Vagina (tissue), 2 donors: ENCODE measurements around the gene FAM25A.

Experiments
- CTCF ChIP-seq, 3 experiments: fragments of 450-650 bp in 2 of 3; fragments of 200-600 bp in 1 of 3; sonication (generic) in 1 of 3; IDR thresholded peaks; one replicate each; pipeline ENCODE4 v1.5.1; 2017 to 2019; ENCODE audit warnings: antibody characterized with exemption in 3 of 3, mild to moderate bottlenecking in 2 of 3, moderate library complexity in 2 of 3
- POLR2A ChIP-seq, 2 donors: fragments of 450-650 bp; IDR thresholded peaks; one replicate each; pipeline ENCODE4 v1.6.1; 2017; ENCODE audit warnings: antibody characterized with exemption in 2 of 2, mild to moderate bottlenecking in 2 of 2, moderate library complexity in 2 of 2
- POLR2AphosphoS5 ChIP-seq, 2 donors: sonication (generic); formaldehyde crosslinking; IDR thresholded peaks; one replicate each; pipeline ENCODE4 v1.9.0; 2017; ENCODE audit warnings: antibody characterized with exemption in 2 of 2, mild to moderate bottlenecking in 2 of 2, low read depth in 1 of 2; ENCODE audit not compliant: insufficient read depth in 1 of 2

- TF ChIP-seq CTCF (IDR thresholded peaks at IDR 0.05): no peak
- no peak for TF ChIP-seq POLR2AphosphoS5 (IDR thresholded peaks at IDR 0.05; ENCODE audit: insufficient read depth in 1 of 2, low read depth in 1 of 2)
- no peak for TF ChIP-seq POLR2A (IDR thresholded peaks at IDR 0.05)
Measured at GRCh38 chr10:87030912-87031635, 11.0 kb downstream of the FAM25A start.
